Transverse colon (tissue), 4 donors: ENCODE measurements around the gene TLX3. TPM values are rescaled to one million over a fixed set of nuclear protein-coding genes. Genes with fewer than 3 reads are reported as not detected.

Experiments
- DNase-seq: peaks from one replicate; pipeline ENCODE4 v3.0.0-alpha.2; 2019
- H3K27ac ChIP-seq, 4 donors: fragments of 200-600 bp; sonication (generic); 2 replicates each; pipeline ENCODE4 v1.5.1; 2016 to 2018; ENCODE audit warnings: inconsistent platforms in 4 of 4
- H3K27me3 ChIP-seq: fragments of 200-600 bp; sonication (generic); 2 replicates; pipeline ENCODE4 v1.5.1; 2017; ENCODE audit warnings: inconsistent platforms
- H3K36me3 ChIP-seq, 4 donors: fragments of 200-600 bp; sonication (generic); 2 replicates each; pipeline ENCODE4 v1.5.1; 2017 to 2019; ENCODE audit warnings: inconsistent platforms in 4 of 4
- H3K4me1 ChIP-seq, 4 donors: fragments of 200-600 bp; sonication (generic); 2 replicates each; pipeline ENCODE4 v1.5.1; 2017 to 2020; ENCODE audit warnings: inconsistent platforms in 4 of 4
- H3K4me3 ChIP-seq, 4 donors: fragments of 200-600 bp; sonication (generic); 1 replicate in 1 of 4; 2 replicates in 3 of 4; pipeline versions ENCODE4 v1.5.1 to v1.6.1; 2017 to 2019; ENCODE audit warnings: inconsistent platforms in 4 of 4
- H3K9me3 ChIP-seq, 2 donors: fragments of 200-600 bp; sonication (generic); 2 replicates each; pipeline ENCODE4 v1.5.1; 2017 to 2019; ENCODE audit warnings: inconsistent platforms in 2 of 2
- EP300 ChIP-seq: sonication (generic); formaldehyde crosslinking; IDR thresholded peaks from one replicate; pipeline ENCODE4 v1.6.1; 2017; ENCODE audit warnings: antibody characterized with exemption, low read depth
- POLR2A ChIP-seq: fragments of 450-650 bp; IDR thresholded peaks from one replicate; pipeline ENCODE4 v1.6.1; 2016; ENCODE audit warnings: antibody characterized with exemption, mild to moderate bottlenecking, moderate library complexity
- POLR2AphosphoS5 ChIP-seq, 3 donors: sonication (generic); formaldehyde crosslinking; IDR thresholded peaks; one replicate each; pipeline ENCODE4 v1.6.1; 2016; ENCODE audit warnings: antibody characterized with exemption in 3 of 3
- WGBS, 2 donors: methylation state at CpG; one replicate each; pipeline ENCODE4 v1.1.5; 2018; ENCODE audit warnings: low coverage in 1 of 2; 5-methylcytosine and 5-hydroxymethylcytosine counted together
- in situ Hi-C, 4 donors: fragments of 200-750 bp; cut with MboI; loops; one replicate each; pipeline versions ENCODE4 v1.15.0 to v1.15.1; 2017; ENCODE audit warnings: low sequenced_read_pairs in 3 of 4, low pct_ligation_motif_present in 1 of 4, low pct_unique_long_range_greater_than_20kb in 1 of 4
- intact Hi-C: fragments of 100-400 bp; cut with DNase I; formaldehyde crosslinking; loops from one replicate; pipeline ENCODE4 v1.15.1; 2023; ENCODE audit warnings: low total_unique reads
- total RNA-seq, 4 donors: library from RNA; depleted of rRNA; stranded (reverse); fragments of >200 nt; gene quantifications; one replicate each; pipeline ENCODE4 v1.1.0, GENCODE V29; 2016
- TF ChIP-seq, protein P1 (sequence below), 5 experiments: fragments of 200-600 bp in 3 of 5; fragments of 450-650 bp in 2 of 5; sonication (generic) in 3 of 5; IDR thresholded peaks; 1 replicate in 2 of 5; 2 replicates in 3 of 5; pipeline ENCODE4 v1.5.1; 2016 to 2017; ENCODE audit warnings: antibody characterized with exemption in 5 of 5, inconsistent platforms in 3 of 5, mild to moderate bottlenecking in 2 of 5, moderate library complexity in 1 of 5

Gene TLX3
- total RNA-seq, 4 donors from 2014 or later = not detected

GRCh38 chr5:171306781-171307591, 2.1 kb upstream of the TLX3 start:
- 27% methylated on average over 9 of the region's 10 CpGs; no CpG with 5 or more reads in 1 of the 2 donors for WGBS, 2 donors
- DNase-seq = no peak

DNA sequence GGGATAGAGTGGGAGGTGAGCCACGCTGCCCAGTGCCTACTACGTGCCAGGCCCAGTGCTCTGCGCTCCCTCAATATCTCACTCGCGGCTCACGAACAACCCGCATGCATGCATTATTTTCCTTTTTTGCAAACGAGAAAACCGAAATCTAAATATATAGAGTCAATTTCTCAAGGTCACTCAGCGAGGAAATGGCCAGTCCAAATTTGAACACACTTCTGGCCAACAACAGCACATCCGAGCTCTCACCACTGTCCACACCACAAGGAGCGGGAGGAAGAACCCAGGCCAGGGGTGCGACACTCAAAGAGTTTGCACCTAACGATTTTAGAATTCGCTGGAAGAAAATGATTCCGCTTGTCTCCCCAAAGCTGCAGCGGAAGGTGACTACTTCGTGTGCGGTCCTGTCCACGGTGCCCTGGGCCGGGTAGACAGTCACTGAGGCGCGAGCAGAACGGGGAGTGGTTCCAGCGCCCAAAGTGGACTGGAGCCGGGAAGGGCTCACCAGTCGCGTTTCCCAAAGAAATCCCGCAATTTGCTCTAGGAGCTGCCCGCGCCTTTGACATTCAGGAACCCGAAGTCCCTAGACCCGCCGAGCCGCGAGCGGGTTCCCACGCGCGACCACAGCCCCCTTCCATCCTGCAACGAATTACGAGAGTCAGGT, 1.1 kb upstream of the TLX3 start:
- peaks cover 0 to 46% (median 36%) of the 10 kb centered on the region in 4 donors for H3K4me1 ChIP-seq
- WGBS, 2 donors = 42% methylated on average over 37 of the region's 42 CpGs; no CpG with 5 or more reads in 1 of the 2 donors

More at GRCh38 chr5:171306781-171307591, 2.1 kb upstream of the TLX3 start:
- peaks cover 82% of the 10 kb centered on the region for H3K27me3 ChIP-seq
- TF ChIP-seq, protein P1, sequence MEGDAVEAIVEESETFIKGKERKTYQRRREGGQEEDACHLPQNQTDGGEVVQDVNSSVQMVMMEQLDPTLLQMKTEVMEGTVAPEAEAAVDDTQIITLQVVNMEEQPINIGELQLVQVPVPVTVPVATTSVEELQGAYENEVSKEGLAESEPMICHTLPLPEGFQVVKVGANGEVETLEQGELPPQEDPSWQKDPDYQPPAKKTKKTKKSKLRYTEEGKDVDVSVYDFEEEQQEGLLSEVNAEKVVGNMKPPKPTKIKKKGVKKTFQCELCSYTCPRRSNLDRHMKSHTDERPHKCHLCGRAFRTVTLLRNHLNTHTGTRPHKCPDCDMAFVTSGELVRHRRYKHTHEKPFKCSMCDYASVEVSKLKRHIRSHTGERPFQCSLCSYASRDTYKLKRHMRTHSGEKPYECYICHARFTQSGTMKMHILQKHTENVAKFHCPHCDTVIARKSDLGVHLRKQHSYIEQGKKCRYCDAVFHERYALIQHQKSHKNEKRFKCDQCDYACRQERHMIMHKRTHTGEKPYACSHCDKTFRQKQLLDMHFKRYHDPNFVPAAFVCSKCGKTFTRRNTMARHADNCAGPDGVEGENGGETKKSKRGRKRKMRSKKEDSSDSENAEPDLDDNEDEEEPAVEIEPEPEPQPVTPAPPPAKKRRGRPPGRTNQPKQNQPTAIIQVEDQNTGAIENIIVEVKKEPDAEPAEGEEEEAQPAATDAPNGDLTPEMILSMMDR (IDR thresholded peaks at IDR 0.05) = no peak
- TF ChIP-seq EP300 (no peak), POLR2A (no peak), POLR2AphosphoS5 (IDR thresholded peaks at IDR 0.05) (no peak)
- H3K4me3 ChIP-seq = no peak overlapping the region
- H3K9me3 ChIP-seq = no peaks in the 10 kb centered on the region
- H3K4me1 ChIP-seq = peaks cover 0 to 37% (median 27%) of the 10 kb centered on the region in 4 donors
- no peak overlapping the region for H3K27ac ChIP-seq
- in situ Hi-C loops = no loop called here
- intact Hi-C loops = no loop called here
- no peaks in the 10 kb centered on the region for H3K36me3 ChIP-seq

GRCh38 chr5:171309276-171310211, 496 bp downstream of the TLX3 start:
- intact Hi-C loops = no loop called here
- no peak for DNase-seq
- Histone ChIP-seq H3K27me3 (peaks cover 100% of the 10 kb centered on the region), H3K4me3 (peak overlapping the region in 2 of 4 donors; percentile 12 to 30), H3K36me3 (no peaks in the 10 kb centered on the region), H3K27ac (no peak overlapping the region), H3K4me1 (peaks cover 0 to 55% (median 36%) of the 10 kb centered on the region in 4 donors), H3K9me3 (no peaks in the 10 kb centered on the region)
- in situ Hi-C loops = no loop called here
- 10% methylated on average over 40 of the region's 106 CpGs; no CpG with 5 or more reads in 1 of the 2 donors for WGBS, 2 donors
- no peak for TF ChIP-seq EP300
- no peak for TF ChIP-seq POLR2A
- TF ChIP-seq POLR2AphosphoS5 (IDR thresholded peaks at IDR 0.05) = no peak
- TF ChIP-seq, protein P1 (IDR thresholded peaks at IDR 0.05) = no peak

More for the DNA sequence above, 1.1 kb upstream of the TLX3 start:
- Histone ChIP-seq H3K36me3 (no peaks in the 10 kb centered on the region), H3K9me3 (no peaks in the 10 kb centered on the region), H3K27ac (no peak overlapping the region), H3K4me3 (no peak overlapping the region), H3K27me3 (peaks cover 92% of the 10 kb centered on the region)
- TF ChIP-seq EP300 (no peak), POLR2AphosphoS5 (IDR thresholded peaks at IDR 0.05) (no peak), POLR2A (no peak)
- TF ChIP-seq, protein P1 (IDR thresholded peaks at IDR 0.05) = no peak
- intact Hi-C loops (no loop called here), in situ Hi-C loops (no loop called here)
- no peak for DNase-seq
